ENCODE results near the gene MYH15.

DNA sequence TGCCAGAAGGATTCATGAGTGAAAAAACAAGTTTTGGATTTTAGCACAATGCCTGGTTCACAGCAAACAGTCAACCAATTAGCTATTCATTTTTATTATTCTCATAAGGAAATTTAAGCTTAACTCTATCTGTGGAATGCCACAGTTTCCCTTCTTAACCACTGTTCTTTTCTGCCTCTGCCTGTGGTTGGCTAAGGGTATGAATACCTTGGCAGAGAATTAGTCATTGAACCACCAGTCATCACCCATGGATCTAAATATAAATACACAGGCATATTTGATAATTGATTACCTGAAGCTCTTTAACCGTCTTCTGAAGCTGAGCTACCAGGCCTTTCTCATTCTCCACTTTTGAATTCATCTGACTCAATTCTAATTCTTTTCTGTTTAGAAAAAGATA, 79.9 kb downstream of the MYH15 start:
- TF ChIP-seq, protein P1, sequence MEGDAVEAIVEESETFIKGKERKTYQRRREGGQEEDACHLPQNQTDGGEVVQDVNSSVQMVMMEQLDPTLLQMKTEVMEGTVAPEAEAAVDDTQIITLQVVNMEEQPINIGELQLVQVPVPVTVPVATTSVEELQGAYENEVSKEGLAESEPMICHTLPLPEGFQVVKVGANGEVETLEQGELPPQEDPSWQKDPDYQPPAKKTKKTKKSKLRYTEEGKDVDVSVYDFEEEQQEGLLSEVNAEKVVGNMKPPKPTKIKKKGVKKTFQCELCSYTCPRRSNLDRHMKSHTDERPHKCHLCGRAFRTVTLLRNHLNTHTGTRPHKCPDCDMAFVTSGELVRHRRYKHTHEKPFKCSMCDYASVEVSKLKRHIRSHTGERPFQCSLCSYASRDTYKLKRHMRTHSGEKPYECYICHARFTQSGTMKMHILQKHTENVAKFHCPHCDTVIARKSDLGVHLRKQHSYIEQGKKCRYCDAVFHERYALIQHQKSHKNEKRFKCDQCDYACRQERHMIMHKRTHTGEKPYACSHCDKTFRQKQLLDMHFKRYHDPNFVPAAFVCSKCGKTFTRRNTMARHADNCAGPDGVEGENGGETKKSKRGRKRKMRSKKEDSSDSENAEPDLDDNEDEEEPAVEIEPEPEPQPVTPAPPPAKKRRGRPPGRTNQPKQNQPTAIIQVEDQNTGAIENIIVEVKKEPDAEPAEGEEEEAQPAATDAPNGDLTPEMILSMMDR (IDR thresholded peaks at IDR 0.05; ENCODE audit: low read depth, low read length, missing input control): no peak
- no peak for TF ChIP-seq RXRA (IDR thresholded peaks at IDR 0.05)

Measured in liver (tissue), 3 donors.